Cortex of kidney (tissue), 1 donor: ENCODE results near the gene ATP1B4.

Experiments
- DNase-seq: peaks from one replicate; lab custom pipeline; 2025; lab: John Stamatoyannopoulos, UW

The ATP1B4 gene

DNA sequence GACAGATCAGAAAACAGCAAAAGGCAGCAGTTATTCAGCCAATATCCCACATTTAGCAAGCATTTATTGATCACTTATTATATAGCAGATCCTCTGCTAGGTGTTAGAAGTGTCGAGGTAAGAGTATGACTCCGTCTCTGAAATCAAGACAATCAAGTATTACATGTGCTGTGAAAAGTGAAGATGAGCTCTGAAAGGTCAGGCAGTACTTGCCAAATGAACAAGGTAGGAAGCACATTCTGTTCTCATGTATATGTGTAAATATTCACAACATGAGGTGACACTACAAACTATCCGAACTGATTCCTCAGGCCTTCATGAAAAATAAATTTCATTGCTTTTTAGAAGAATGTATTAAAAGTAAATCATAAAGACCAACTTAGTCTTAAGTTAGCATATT lies 15.3 kb downstream of the ATP1B4 start:
- no peak for DNase-seq

GRCh38 chrX:120377715-120378114 lies 15.8 kb downstream of the ATP1B4 start:
- no peak for DNase-seq

- no peak for DNase-seq
These were observed 16.7 kb downstream of the ATP1B4 start for GRCh38 chrX:120378570-120378969.

GRCh38 chrX:120379937-120380681 lies 18.2 kb downstream of the ATP1B4 start:
- no peak for DNase-seq

- DNase-seq, result no peak
These were observed 18.8 kb downstream of the ATP1B4 start for GRCh38 chrX:120380699-120381098.

GRCh38 chrX:120401301-120401700 lies 39.4 kb downstream of the ATP1B4 start:
- DNase-seq, result no peak

- DNase-seq, result no peak
These were observed 40.5 kb downstream of the ATP1B4 start for GRCh38 chrX:120402369-120402768.

DNA sequence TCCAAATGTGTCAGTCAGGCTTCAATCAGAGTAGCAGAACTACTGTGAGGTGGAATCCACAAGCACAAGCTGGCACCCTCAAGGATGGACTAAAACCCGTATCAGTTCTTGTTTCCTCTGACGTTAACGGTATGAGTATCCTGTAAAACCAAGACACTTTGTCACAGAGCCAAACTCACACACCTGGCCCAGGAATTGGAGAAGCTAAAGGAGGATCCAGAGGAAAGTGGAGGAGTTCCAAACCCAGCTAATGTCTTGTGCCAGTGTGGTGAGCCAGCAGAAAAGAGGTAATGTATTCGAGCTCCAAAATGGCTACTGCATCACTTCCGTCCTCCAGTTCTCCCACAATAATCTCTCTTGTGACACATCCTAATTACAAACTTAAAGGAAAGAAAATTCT lies 44.7 kb downstream of the ATP1B4 start:
- DNase-seq, result no peak

- DNase-seq, result no peak
These were observed 46.3 kb downstream of the ATP1B4 start for GRCh38 chrX:120408168-120408567.

DNA sequence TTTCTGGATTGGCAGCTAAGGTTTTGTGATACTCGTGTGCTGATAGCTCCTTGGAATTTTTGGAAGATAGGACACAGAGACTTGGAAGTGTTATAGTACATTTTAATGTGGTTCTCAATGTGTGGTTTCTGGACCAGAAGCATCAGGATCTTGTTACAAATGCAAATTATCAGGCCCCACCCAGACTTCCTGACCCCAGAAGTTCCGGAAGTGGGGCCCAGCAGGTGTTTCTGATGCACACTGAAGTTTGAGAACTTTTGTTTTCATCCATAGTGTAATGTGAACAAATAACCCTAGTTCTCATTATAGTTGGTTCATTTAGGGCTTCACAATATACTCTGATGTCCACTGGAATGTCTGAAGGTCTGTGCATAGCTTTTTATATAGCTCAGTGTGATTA lies 57.6 kb downstream of the ATP1B4 start:
- no peak for DNase-seq

DNA sequence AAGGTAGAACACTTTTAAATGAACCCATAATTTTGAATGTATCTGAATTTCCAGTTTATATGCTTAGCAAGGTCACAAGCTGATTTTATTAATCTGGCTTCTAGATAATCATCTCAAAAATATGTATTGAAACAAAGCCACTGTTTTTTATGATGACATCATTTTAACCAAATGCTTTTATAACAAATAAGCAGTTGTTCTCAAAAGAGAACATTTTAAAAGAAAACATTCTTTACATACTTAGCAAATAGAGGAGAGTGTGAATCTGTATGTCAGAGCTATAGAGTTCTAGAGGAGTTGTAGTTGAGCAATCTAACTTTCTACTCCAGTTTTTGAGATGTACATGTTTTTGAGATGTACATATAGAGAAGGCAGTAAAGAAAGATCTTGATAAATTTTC lies 64.7 kb downstream of the ATP1B4 start:
- no peak for DNase-seq

GRCh38 chrX:120428309-120428708 lies 66.4 kb downstream of the ATP1B4 start:
- no peak for DNase-seq

GRCh38 chrX:120429776-120430540 lies 68.1 kb downstream of the ATP1B4 start:
- DNase-seq, result no peak
